Transverse colon (tissue), 3 donors: ENCODE measurements around the gene SERPINI2.
"Not testable (repeated sequence)": the region's sequence is repeated elsewhere in the genome, so short reads cannot be mapped to it uniquely, and the experiment has no call there.

Source experiments
- EP300 ChIP-seq: sonication (generic); formaldehyde crosslinking; IDR thresholded peaks from one replicate; pipeline ENCODE4 v1.6.1; 2017; ENCODE audit warnings: antibody characterized with exemption, low read depth
- POLR2A ChIP-seq: fragments of 450-650 bp; IDR thresholded peaks from one replicate; pipeline ENCODE4 v1.6.1; 2016; ENCODE audit warnings: antibody characterized with exemption, mild to moderate bottlenecking, moderate library complexity
- POLR2AphosphoS5 ChIP-seq, 3 donors: sonication (generic); formaldehyde crosslinking; IDR thresholded peaks; one replicate each; pipeline ENCODE4 v1.6.1; 2016; ENCODE audit warnings: antibody characterized with exemption in 3 of 3

DNA sequence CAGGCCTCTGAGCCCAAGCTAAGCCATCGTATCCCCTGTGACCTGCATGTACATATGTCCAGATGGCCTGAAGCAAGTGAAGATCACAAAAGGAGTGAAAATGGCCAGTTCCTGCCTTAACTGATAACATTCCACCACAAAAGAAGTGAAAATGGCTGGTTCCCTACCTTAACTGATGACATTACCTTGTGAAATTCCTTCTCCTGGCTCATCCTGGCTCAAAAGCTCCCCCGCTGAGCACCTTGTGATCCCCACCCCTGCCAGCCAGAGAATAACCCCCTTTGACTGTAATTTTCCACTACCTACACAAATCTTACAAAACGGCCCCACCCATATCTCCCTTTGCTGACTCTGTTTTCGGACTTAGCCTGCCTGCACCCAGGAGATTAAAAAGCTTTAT, 51.4 kb downstream of the SERPINI2 start:
- not testable (repeated sequence) for TF ChIP-seq EP300; POLR2A; POLR2AphosphoS5 (IDR thresholded peaks at IDR 0.05)
